Astrocyte (in vitro differentiated cells and primary cell): ENCODE measurements around the gene APOM. TPM values are rescaled to one million over a fixed set of nuclear protein-coding genes. Genes with fewer than 3 reads are reported as not detected.

Experiments used
- DNase-seq: peaks from one replicate; pipeline ENCODE4 v3.0.0-alpha.2; 2010; ENCODE audit warnings: low read depth
- FAIRE-seq: peaks from 2 replicates; lab custom pipeline; 2011; peaks lifted over from hg19 to GRCh38; lab: Jason Lieb, UNC
- H2AFZ ChIP-seq: 2 replicates; pipeline ENCODE4 v1.6.0; 2012; ENCODE audit warnings: low read depth, low read length, inconsistent platforms
- H3K27ac ChIP-seq: 2 replicates; pipeline ENCODE4 v1.5.1; 2011; ENCODE audit warnings: low read depth, low read length, inconsistent platforms
- H3K27me3 ChIP-seq: 2 replicates; pipeline ENCODE4 v1.6.0; 2011; ENCODE audit warnings: low read length, inconsistent platforms; ENCODE audit not compliant: insufficient read depth
- H3K36me3 ChIP-seq: 2 replicates; pipeline ENCODE4 v1.5.1; 2011; ENCODE audit warnings: low read length, inconsistent platforms; ENCODE audit not compliant: insufficient read depth
- H3K4me1 ChIP-seq: 2 replicates; pipeline ENCODE4 v1.5.1; 2011; ENCODE audit warnings: low read length, inconsistent platforms; ENCODE audit not compliant: insufficient read depth
- H3K4me2 ChIP-seq: 2 replicates; pipeline ENCODE4 v1.6.0; 2012; ENCODE audit warnings: low read length, inconsistent platforms
- H3K4me3 ChIP-seq: 2 replicates; pipeline ENCODE4 v1.5.1; 2011; ENCODE audit warnings: low read depth, mild to moderate bottlenecking, low read length, inconsistent platforms; ENCODE audit not compliant: insufficient read depth
- H3K79me2 ChIP-seq: 2 replicates; pipeline ENCODE4 v1.6.0; 2012; ENCODE audit warnings: mild to moderate bottlenecking, low read length, inconsistent platforms; ENCODE audit not compliant: insufficient read depth
- H3K9ac ChIP-seq: 2 replicates; pipeline ENCODE4 v1.6.0; 2012; ENCODE audit warnings: mild to moderate bottlenecking, low read length, inconsistent platforms
- H3K9me3 ChIP-seq: 2 replicates; pipeline ENCODE4 v1.5.1; 2012; ENCODE audit warnings: low read depth, mild to moderate bottlenecking, low read length, inconsistent platforms; ENCODE audit not compliant: insufficient read depth
- H4K20me1 ChIP-seq: 2 replicates; pipeline ENCODE4 v1.6.0; 2012; ENCODE audit warnings: low read length, inconsistent platforms; ENCODE audit not compliant: insufficient read depth
- H3K27ac Mint-ChIP-seq: one replicate; pipeline ENCODE4 v1.8.0; 2021; ENCODE audit warnings: mild to moderate bottlenecking, mixed read lengths; ENCODE audit not compliant: unreplicated experiment
- H3K27me3 Mint-ChIP-seq: one replicate; pipeline ENCODE4 v1.8.0; 2021; ENCODE audit warnings: low read depth, mixed read lengths; ENCODE audit not compliant: unreplicated experiment
- H3K36me3 Mint-ChIP-seq: one replicate; pipeline ENCODE4 v1.8.0; 2021; ENCODE audit warnings: low read depth, mixed read lengths; ENCODE audit not compliant: unreplicated experiment
- H3K4me1 Mint-ChIP-seq: one replicate; pipeline ENCODE4 v1.8.0; 2021; ENCODE audit warnings: low read depth, mixed read lengths; ENCODE audit not compliant: unreplicated experiment
- H3K4me3 Mint-ChIP-seq: one replicate; pipeline ENCODE4 v1.8.0; 2021; ENCODE audit warnings: mild to moderate bottlenecking, moderate library complexity, mixed read lengths; ENCODE audit not compliant: unreplicated experiment
- H3K9me3 Mint-ChIP-seq: one replicate; pipeline ENCODE4 v1.8.0; 2021; ENCODE audit warnings: mild to moderate bottlenecking, mixed read lengths; ENCODE audit not compliant: unreplicated experiment
- CTCF ChIP-seq: IDR thresholded peaks from 2 replicates; pipeline ENCODE4 v1.5.1; 2011; ENCODE audit warnings: low read depth, mild to moderate bottlenecking, inconsistent platforms, low read length, moderate library complexity; ENCODE audit not compliant: insufficient read depth
- EZH2 ChIP-seq: IDR thresholded peaks from 2 replicates; pipeline ENCODE4 v1.6.1; 2012; ENCODE audit warnings: mild to moderate bottlenecking, low read length, inconsistent platforms; ENCODE audit not compliant: insufficient read depth
- total RNA-seq: library from RNA; stranded (reverse); gene quantifications from 2 replicates; pipeline ENCODE4 v1.2.1, GENCODE V29; 2021

The APOM gene
- total RNA-seq, 1 donor from 2014 or later = 0.89 TPM

- Mint-ChIP-seq H3K27me3 (peaks cover 2% of the 10 kb centered on the region), H3K4me1 (no peaks in the 10 kb centered on the region), H3K27ac (peak overlapping the region; percentile 26), H3K4me3 (no peak overlapping the region), H3K36me3 (no peaks in the 10 kb centered on the region), H3K9me3 (no peaks in the 10 kb centered on the region)
- H3K9me3 ChIP-seq = no peaks in the 10 kb centered on the region
- no peaks in the 10 kb centered on the region for H3K4me1 ChIP-seq
- FAIRE-seq (no peak), DNase-seq (no peak)
- H3K27me3 ChIP-seq = no peaks in the 10 kb centered on the region
- no peak overlapping the region for H3K4me2 ChIP-seq
- no peak for TF ChIP-seq EZH2
- no peak for TF ChIP-seq CTCF
- H3K36me3 ChIP-seq = no peaks in the 10 kb centered on the region
- no peak overlapping the region for H2AFZ ChIP-seq
- H3K4me3 ChIP-seq = no peak overlapping the region
- no peak overlapping the region for H3K9ac ChIP-seq
- no peak overlapping the region for H3K27ac ChIP-seq
- H4K20me1 ChIP-seq = no peaks in the 10 kb centered on the region
- H3K79me2 ChIP-seq = no peaks in the 10 kb centered on the region
Measured at GRCh38 chr6:31609519-31610406, 45.9 kb upstream of the APOM start.

DNA sequence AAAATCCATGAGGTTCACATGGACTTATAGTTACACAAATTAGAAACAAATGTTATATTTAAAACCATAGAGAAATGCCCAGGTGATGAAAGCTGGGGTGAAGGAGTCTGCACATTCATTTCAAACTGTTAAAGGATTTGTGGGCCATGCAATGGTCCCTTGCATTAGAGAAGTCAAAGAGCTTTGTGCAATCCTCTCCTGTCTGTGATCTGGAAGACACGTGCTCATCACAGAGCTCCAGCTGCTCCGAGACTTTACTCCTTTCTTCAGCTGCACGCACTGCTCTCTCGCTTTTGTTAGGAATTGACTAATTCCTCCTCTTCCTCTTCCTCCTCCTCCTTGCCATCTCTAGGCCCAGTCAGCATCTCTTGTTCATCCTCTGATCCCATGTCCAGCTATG, 44.7 kb upstream of the APOM start:
- no peak overlapping the region for H2AFZ ChIP-seq
- no peak overlapping the region for H3K9ac ChIP-seq
- no peak overlapping the region for H3K4me2 ChIP-seq
- FAIRE-seq (no peak), DNase-seq (no peak)
- H3K79me2 ChIP-seq = no peaks in the 10 kb centered on the region
- H3K4me3 ChIP-seq = no peak overlapping the region
- Mint-ChIP-seq H3K9me3 (no peaks in the 10 kb centered on the region), H3K4me3 (no peak overlapping the region), H3K36me3 (no peaks in the 10 kb centered on the region), H3K27ac (no peak overlapping the region), H3K4me1 (peaks cover 5% of the 10 kb centered on the region), H3K27me3 (peaks cover 2% of the 10 kb centered on the region)
- no peak for TF ChIP-seq CTCF
- TF ChIP-seq EZH2 = no peak
- H3K4me1 ChIP-seq = no peaks in the 10 kb centered on the region
- H3K9me3 ChIP-seq = no peaks in the 10 kb centered on the region
- no peaks in the 10 kb centered on the region for H4K20me1 ChIP-seq
- H3K27me3 ChIP-seq = no peaks in the 10 kb centered on the region
- no peaks in the 10 kb centered on the region for H3K36me3 ChIP-seq
- no peak overlapping the region for H3K27ac ChIP-seq

- Histone ChIP-seq H3K27me3 (no peaks in the 10 kb centered on the region), H4K20me1 (no peaks in the 10 kb centered on the region), H3K4me3 (no peak overlapping the region), H3K27ac (no peak overlapping the region), H3K4me2 (no peak overlapping the region), H3K9me3 (no peaks in the 10 kb centered on the region), H3K9ac (no peak overlapping the region), H2AFZ (no peak overlapping the region), H3K4me1 (no peaks in the 10 kb centered on the region), H3K79me2 (no peaks in the 10 kb centered on the region), H3K36me3 (no peaks in the 10 kb centered on the region)
- Mint-ChIP-seq H3K36me3 (no peaks in the 10 kb centered on the region), H3K4me3 (no peak overlapping the region), H3K27me3 (peaks cover 6% of the 10 kb centered on the region), H3K27ac (no peak overlapping the region), H3K4me1 (peaks cover 5% of the 10 kb centered on the region), H3K9me3 (no peaks in the 10 kb centered on the region)
- no peak for DNase-seq
- no peak for TF ChIP-seq CTCF
- TF ChIP-seq EZH2 = no peak
- FAIRE-seq = no peak
Measured at GRCh38 chr6:31614075-31614619, 41.5 kb upstream of the APOM start.
